ENCODE results near the gene CLOCK. TPM values are rescaled to one million over a fixed set of nuclear protein-coding genes. Genes with fewer than 3 reads are reported as not detected.
"Not testable (repeated sequence)": the region's sequence is repeated elsewhere in the genome, so short reads cannot be mapped to it uniquely, and the experiment has no call there.

The CLOCK gene
- total and polyA plus RNA-seq, 2 of the 13 experiments (the other 11 are each of a cell fraction or from before 2014, with no cell fraction given): 8.8 to 13.5 TPM

GRCh38 chr4:55582773-55583172, 36.1 kb upstream of the CLOCK start:
- BruUV-seq (replicated peaks); in situ Hi-C loops (cut with HindIII; ENCODE audit: extremely low pct_ligation_motif_present, low pct_unique_long_range_greater_than_20kb): not testable (repeated sequence)

GRCh38 chr4:55578341-55579010, 31.8 kb upstream of the CLOCK start:
- no peak for DNase-seq (ENCODE audit: low spot score)
- no TSS peak for BruUV-seq (replicated peaks)
- no peak for ATAC-seq

More at GRCh38 chr4:55582773-55583172, 36.1 kb upstream of the CLOCK start:
- H2AFZ ChIP-seq (ENCODE audit: low read length); DNase-seq (ENCODE audit: low spot score); H3K36me3 ChIP-seq (replicated peaks in 1 of 2; ENCODE audit: control insufficient read depth in 1 of 2, insufficient read depth in 2 of 2, low read length in 2 of 2); H3K4me1 ChIP-seq (ENCODE audit: insufficient read depth, low read length); H3K4me3 ChIP-seq (replicated peaks in 1 of 3; ENCODE audit: insufficient read depth in 1 of 3, low read depth in 2 of 3, low read length in 3 of 3); H3K27me3 ChIP-seq (ENCODE audit: control insufficient read depth in 1 of 2, insufficient read depth in 2 of 2, low read length in 2 of 2); H3K27ac ChIP-seq (ENCODE audit: extremely low read length, insufficient read depth, low read length); ATAC-seq; H3K9me3 ChIP-seq (ENCODE audit: low read length); H3K9ac ChIP-seq (ENCODE audit: insufficient read depth, low read depth, low read length); H3K79me2 ChIP-seq (ENCODE audit: insufficient read depth, low read length); intact Hi-C loops (cut with micrococcal nuclease; ENCODE audit: unreplicated experiment); H3K4me2 ChIP-seq (ENCODE audit: low read depth, low read length); CTCF ChIA-PET (ENCODE audit: low intra/inter-chr PET ratio, low total read pairs); H4K20me1 ChIP-seq (ENCODE audit: insufficient read depth, low read length); POLR2A ChIA-PET: not testable (repeated sequence)
- 92% methylated on average over 2 of the region's 2 CpGs for WGBS (ENCODE audit: low lambda C conversion rate)
- peak; percentile 66 for FAIRE-seq

More at GRCh38 chr4:55578341-55579010, 31.8 kb upstream of the CLOCK start:
- Histone ChIP-seq H4K20me1 (ENCODE audit: insufficient read depth, low read length) (no peaks in the 10 kb centered on the region), H3K27ac (ENCODE audit: extremely low read length, insufficient read depth, low read length) (no peak overlapping the region), H3K79me2 (ENCODE audit: insufficient read depth, low read length) (no peaks in the 10 kb centered on the region), H3K36me3 (replicated peaks in 1 of 2; ENCODE audit: control insufficient read depth in 1 of 2, insufficient read depth in 2 of 2, low read length in 2 of 2) (no peaks in the 10 kb centered on the region), H3K4me2 (ENCODE audit: low read depth, low read length) (no peak overlapping the region), H3K4me1 (ENCODE audit: insufficient read depth, low read length) (no peaks in the 10 kb centered on the region), H3K9me3 (ENCODE audit: low read length) (peaks cover 11% of the 10 kb centered on the region), H3K9ac (ENCODE audit: insufficient read depth, low read depth, low read length) (no peak overlapping the region), H2AFZ (ENCODE audit: low read length) (no peak overlapping the region), H3K27me3 (ENCODE audit: control insufficient read depth in 1 of 2, insufficient read depth in 2 of 2, low read length in 2 of 2) (peaks cover 0 to 3% of the 10 kb centered on the region in 2 experiments; a peak in 1 of 5 replicates), H3K4me3 (replicated peaks in 1 of 3; ENCODE audit: insufficient read depth in 1 of 3, low read depth in 2 of 3, low read length in 3 of 3) (no peak overlapping the region)
- intact Hi-C loops (cut with micrococcal nuclease; ENCODE audit: unreplicated experiment): no loop called here
- FAIRE-seq: no peak
- in situ Hi-C loops (cut with HindIII; ENCODE audit: extremely low pct_ligation_motif_present, low pct_unique_long_range_greater_than_20kb): no loop called here
- ChIA-PET POLR2A (no interaction called here), CTCF (ENCODE audit: low intra/inter-chr PET ratio, low total read pairs) (no interaction called here)
- TF ChIP-seq MYNN (CRISPR knock-in tag; IDR thresholded peaks at IDR 0.05; ENCODE audit: low read depth): no peak
- no peak for TF ChIP-seq ZNF335 (CRISPR knock-in tag; IDR thresholded peaks at IDR 0.05)
- no peak for TF ChIP-seq ZBTB2 (CRISPR knock-in tag; IDR thresholded peaks at IDR 0.05; ENCODE audit: low read depth)
- no peak for TF ChIP-seq TEAD3 (CRISPR knock-in tag; optimal IDR thresholded peaks at IDR 0.05; ENCODE audit: borderline replicate concordance)
- no peak for TF ChIP-seq ZFP91 (CRISPR knock-in tag; IDR thresholded peaks at IDR 0.05; ENCODE audit: borderline replicate concordance)
- no peak for TF ChIP-seq PITX1 (CRISPR knock-in tag; IDR thresholded peaks at IDR 0.05)
- TF ChIP-seq PTBP1 (IDR thresholded peaks at IDR 0.05; ENCODE audit: low read depth, low read length, poor library complexity, severe bottlenecking): no peak
- no peak for TF ChIP-seq ZNF720 (CRISPR knock-in tag; IDR thresholded peaks at IDR 0.05)
- TF ChIP-seq ZNF782 (CRISPR knock-in tag; IDR thresholded peaks at IDR 0.05; ENCODE audit: borderline replicate concordance): no peak
- no peak for TF ChIP-seq IRF1 (CRISPR knock-in tag; IDR thresholded peaks at IDR 0.05; ENCODE audit: low read depth)
- TF ChIP-seq ZNF552 (CRISPR knock-in tag; IDR thresholded peaks at IDR 0.05; ENCODE audit: borderline replicate concordance): no peak
- no peak for TF ChIP-seq ZNF777 (CRISPR knock-in tag; IDR thresholded peaks at IDR 0.05)
